Lower leg skin (tissue), 3 donors: ENCODE data around the gene MRPS11.

Experiments
- CTCF ChIP-seq, 3 donors: fragments of 450-650 bp; IDR thresholded peaks; one replicate each; pipeline ENCODE4 v1.5.1; 2016; ENCODE audit warnings: antibody characterized with exemption in 3 of 3, mild to moderate bottlenecking in 3 of 3, moderate library complexity in 2 of 3
- POLR2A ChIP-seq, 2 donors: fragments of 450-650 bp; IDR thresholded peaks; one replicate each; pipeline ENCODE4 v1.6.1; 2016 to 2017; ENCODE audit warnings: antibody characterized with exemption in 2 of 2, mild to moderate bottlenecking in 1 of 2, moderate library complexity in 1 of 2

- TF ChIP-seq CTCF (IDR thresholded peaks at IDR 0.05) (no peak), POLR2A (IDR thresholded peaks at IDR 0.05) (no peak)
These were observed at the start of gene MRPS11, which contains the start of gene MRPL46 for GRCh38 chr15:88467073-88467934.
